Posterior cingulate gyrus (tissue), 11 donors: ENCODE data around the gene TTC21A.
"Not testable (repeated sequence)": the region's sequence is repeated elsewhere in the genome, so short reads cannot be mapped to it uniquely, and the experiment has no call there.

Source experiments
- DNase-seq, 10 donors: peaks; one replicate each; pipeline versions ENCODE4 v3.0.0 to v3.0.0-alpha.2; 2020 to 2021; ENCODE audit warnings: mixed read lengths in 3 of 10
- intact Hi-C: fragments of 100-400 bp; cut with DNase I; formaldehyde crosslinking; loops from one replicate; pipeline ENCODE4 v1.15.1; 2023

The TTC21A gene

GRCh38 chr3:39107388-39108199 is at the start of gene TTC21A, which contains the start of gene GORASP1:
TTC21A (plus strand) TSS chr3:39107680; CDS start chr3:39107838, 158 bp downstream.
GORASP1 (minus strand) TSS chr3:39107627; CDS start chr3:39107541, 86 bp downstream.
- intact Hi-C loops, result loop anchor here (2.0 to 10.0 kb wide), 5 partner anchors 35 to 275 kb away; partner anchors contain the start of genes SCN11A, SLC25A38 and WDR48
- peak; percentile 90 to 99 (median 93) for DNase-seq

DNA sequence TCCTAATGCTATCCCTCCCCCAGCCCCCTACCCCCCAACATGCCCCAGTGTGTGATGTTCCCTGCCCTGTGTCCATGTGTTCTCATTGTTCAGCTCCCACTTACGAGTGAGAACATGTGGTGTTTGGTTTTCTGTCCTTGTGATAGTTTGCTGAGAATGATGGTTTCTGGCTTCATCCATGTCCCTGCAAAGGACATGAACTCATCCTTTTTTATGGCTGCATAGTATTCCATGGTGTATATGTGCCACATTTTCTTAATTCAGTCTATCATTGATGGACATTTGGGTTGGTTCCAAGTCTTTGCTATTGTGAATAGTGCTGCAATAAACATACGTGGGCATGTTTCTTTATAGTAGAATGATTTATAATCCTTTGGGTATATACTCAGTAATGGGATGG is 46.3 kb upstream of the TTC21A start:
- DNase-seq, intact Hi-C loops: not testable (repeated sequence)

DNA sequence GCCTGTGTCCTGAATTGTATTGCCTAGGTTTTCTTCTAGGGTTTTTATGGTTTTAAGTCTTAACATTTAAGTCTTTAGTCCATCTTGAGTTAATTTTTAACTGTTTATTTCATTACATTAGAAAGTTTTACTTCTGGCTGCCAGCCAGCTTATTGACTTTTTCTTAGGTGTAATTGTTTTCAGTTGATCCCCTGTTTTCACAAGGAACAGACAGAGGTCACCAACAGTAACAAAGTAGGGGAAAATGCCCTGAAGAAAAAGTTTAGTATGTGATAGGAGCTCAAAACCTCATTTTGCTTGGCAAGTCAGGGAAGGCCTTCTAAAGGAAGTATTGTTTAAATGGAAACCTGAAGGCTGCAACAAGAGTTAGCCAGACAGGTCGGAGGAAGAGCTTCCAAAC is 45.3 kb upstream of the TTC21A start:
- no peak for DNase-seq
- intact Hi-C loops, result no loop called here

GRCh38 chr3:39063143-39063542 is 44.3 kb upstream of the TTC21A start:
- intact Hi-C loops, result no loop called here

DNA sequence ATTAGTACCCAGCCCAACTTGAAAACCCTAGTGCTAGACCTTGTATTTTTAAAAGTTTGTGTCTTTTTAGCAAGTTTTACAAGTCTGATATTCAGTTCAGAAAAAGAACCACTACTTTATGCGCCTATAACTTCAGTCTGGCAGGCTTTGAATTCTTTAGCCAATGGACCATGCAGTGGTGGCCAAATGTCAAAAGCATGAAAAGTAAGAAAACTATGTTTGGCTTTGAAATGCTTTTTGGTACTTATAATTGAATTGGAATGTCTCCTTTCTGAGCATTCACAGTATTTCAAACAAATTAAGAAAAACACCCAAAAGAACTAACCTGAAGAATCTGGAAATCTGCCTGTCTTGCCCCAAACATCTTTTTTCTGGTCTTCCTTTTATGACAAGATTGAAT is 42.8 kb upstream of the TTC21A start:
- no peak for DNase-seq
- intact Hi-C loops, result no loop called here

More at GRCh38 chr3:39063143-39063542, 44.3 kb upstream of the TTC21A start:
- DNase-seq, result no peak

DNA sequence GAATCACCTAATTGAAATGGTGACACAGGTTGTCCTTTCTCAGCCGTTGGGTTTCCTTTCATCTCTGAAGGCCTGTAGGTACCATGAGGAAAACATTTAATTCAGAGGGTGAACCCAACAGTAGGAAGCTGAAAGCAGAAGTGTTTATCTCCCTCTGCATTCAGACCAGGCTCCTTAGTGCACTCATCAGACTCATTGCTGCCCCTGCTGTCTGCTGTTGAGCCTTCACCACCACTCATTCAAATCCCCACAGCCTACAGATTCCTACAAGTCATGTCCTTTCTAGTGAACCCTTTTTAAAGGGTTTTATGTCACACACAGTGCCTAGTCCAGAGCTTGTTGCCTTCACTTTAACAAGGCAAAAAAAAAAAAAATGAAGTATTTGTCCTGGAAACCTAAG is 42.3 kb upstream of the TTC21A start:
- intact Hi-C loops, result no loop called here
- peak in 3 of 10 donors; percentile 11 to 14 (median 14) for DNase-seq

- intact Hi-C loops, result no loop called here
Measured at GRCh38 chr3:39067286-39067685, 40.2 kb upstream of the TTC21A start.

GRCh38 chr3:39068556-39068955 is 38.9 kb upstream of the TTC21A start:
- intact Hi-C loops, result no loop called here
- no peak for DNase-seq

More at GRCh38 chr3:39067286-39067685, 40.2 kb upstream of the TTC21A start:
- DNase-seq, result no peak

GRCh38 chr3:39075910-39076309 is 31.6 kb upstream of the TTC21A start:
- intact Hi-C loops, result no loop called here
- no peak for DNase-seq

DNA sequence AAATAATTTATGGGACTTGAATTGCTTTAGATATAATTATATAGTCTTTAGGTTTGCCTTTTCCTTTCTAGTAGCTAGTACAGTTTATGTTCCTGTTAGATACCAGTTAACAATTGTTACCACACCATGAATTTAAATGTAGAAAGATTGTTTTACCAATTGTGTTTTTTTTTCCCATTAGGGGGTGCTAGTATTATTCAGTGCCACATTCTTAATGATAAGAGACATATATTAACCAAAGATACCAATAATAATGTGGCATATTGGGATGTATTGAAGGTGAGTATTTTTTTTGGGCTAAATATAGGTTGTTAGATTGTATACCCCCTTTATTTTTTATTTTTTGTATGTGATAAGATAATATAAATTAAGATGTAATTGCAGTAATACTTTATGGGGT is 27.9 kb upstream of the TTC21A start:
- intact Hi-C loops, result no loop called here
- no peak for DNase-seq

DNA sequence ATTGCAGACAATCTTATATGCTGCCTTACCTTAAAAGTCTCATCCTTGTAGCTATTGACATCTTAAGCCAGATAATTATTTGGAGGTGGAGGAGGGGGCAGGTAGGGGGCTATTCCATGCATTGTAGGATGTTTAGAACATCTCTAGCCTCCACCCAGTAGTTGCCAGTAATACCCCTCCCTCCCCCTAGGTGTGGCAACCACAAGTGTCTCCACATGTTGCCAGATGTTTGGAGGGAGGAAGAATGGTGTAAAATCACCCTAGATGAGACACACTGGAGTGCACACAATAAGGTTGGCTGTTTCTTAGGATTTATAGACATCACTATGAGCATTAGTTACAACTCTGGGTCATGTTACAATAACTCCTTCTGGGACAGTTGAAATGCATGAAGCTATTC is 27.5 kb upstream of the TTC21A start:
- no peak for DNase-seq
- intact Hi-C loops, result no loop called here

- intact Hi-C loops, result no loop called here
Measured at GRCh38 chr3:39082666-39083313, 24.7 kb upstream of the TTC21A start.

GRCh38 chr3:39086144-39086543 is 21.3 kb upstream of the TTC21A start:
- DNase-seq, result no peak
- intact Hi-C loops, result no loop called here

More at GRCh38 chr3:39082666-39083313, 24.7 kb upstream of the TTC21A start:
- no peak for DNase-seq

DNA sequence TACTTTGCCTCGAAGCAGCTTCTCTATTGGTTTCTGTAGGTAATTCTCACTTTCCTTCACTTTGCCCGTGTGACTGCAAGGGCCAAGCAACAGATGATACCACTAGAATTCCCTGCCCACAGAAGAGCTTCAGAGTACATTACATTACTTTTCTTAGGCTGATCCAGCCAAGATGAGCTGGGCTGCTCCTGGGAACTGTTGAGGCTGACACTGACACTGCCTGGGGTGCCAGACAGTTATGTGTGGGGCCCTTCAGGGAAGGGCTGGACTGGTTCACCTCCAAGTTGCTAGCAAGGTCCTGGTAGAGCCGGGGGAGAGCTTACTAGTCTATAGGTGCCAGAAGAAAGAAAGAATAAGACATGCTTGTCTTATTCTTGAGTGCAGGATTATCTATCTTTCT is 19.0 kb upstream of the TTC21A start:
- intact Hi-C loops, result no loop called here
- no peak for DNase-seq

- intact Hi-C loops, result no loop called here
Measured at GRCh38 chr3:39088889-39089288, 18.6 kb upstream of the TTC21A start.

DNA sequence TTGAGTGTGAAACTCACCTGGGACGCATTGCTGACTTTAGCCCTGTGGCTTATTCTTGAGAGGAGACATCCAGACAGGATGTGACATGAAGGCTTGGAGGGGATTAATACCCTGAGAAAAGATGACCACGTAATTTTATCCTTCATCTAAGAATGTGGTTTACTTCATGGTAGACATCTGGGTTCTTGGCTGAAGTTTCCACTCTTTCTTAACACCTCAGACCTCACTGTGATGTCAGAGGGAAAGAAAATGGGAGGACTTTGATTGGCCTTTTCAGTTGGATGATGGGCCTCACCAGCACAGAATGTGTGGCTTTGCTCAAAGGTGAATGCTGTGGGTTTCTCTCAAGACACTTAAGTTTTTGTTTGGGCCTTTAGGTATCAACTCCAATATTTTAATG is 16.6 kb upstream of the TTC21A start:
- no peak for DNase-seq

More at GRCh38 chr3:39088889-39089288, 18.6 kb upstream of the TTC21A start:
- DNase-seq, result no peak

GRCh38 chr3:39094851-39095677 is 12.4 kb upstream of the TTC21A start:
- DNase-seq, result no peak
- intact Hi-C loops, result no loop called here

More for the DNA sequence above, 16.6 kb upstream of the TTC21A start:
- intact Hi-C loops, result no loop called here

- DNase-seq, result no peak
- intact Hi-C loops, result no loop called here
Measured at GRCh38 chr3:39095778-39096177, 11.7 kb upstream of the TTC21A start.

GRCh38 chr3:39096775-39097174 is 10.7 kb upstream of the TTC21A start:
- intact Hi-C loops, result no loop called here
- peak in 2 of 10 donors; percentile 30 to 82 for DNase-seq

DNA sequence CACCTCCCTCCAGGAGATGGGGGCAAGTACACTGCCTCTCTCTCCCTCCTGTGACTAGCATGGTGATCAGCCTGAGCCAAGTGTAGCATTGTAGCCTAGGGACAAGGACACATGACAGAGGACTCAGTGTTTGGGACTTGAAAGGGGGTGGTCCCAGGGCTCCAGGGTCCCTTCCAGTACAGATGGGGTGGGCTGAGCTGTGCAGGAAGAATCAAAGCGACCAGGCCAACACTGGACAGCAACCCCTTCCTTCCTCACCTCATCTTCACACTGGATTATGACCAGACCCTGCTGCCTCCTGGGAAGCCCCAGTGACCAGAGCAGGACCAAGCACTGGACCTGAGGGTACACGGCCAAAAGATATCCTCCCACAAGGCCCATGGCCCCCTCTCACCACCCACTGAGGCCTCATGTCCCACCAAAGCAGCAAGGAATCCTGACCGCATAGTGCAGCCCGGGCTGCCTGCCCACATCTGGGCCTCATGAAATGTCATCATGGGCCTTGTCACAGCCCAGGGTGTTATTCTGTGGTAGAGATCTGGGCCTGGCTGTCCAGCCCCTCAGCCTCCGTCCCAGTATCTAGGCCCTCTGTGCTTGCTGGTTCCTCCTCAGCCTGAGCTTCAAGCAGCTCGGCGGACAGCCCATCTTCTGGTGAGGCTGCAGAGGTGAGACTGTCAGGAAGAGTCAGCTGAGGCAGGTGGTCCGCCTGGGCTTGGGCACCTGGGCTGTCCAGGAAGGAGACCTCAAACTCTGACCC is 9.6 kb upstream of the TTC21A start:
- intact Hi-C loops, result no loop called here
- no peak for DNase-seq
